ENCODE measurements around the gene GLP1R. TPM values are rescaled to one million over a fixed set of nuclear protein-coding genes. Genes with fewer than 3 reads are reported as not detected.

Gene GLP1R
- total and polyA plus RNA-seq, 2 experiments from 2014 or later, result 0.12 to 0.43 TPM

GRCh38 chr6:39084506-39084905 is 35.9 kb downstream of the GLP1R start:
- peaks cover 6% of the 10 kb centered on the region for H3K4me1 ChIP-seq (ENCODE audit: low read depth)
- no peak overlapping the region for H3K27ac ChIP-seq
- no peak overlapping the region for H3K4me3 ChIP-seq
- no peak for DNase-seq (ENCODE audit: low read depth in 1 of 2, low spot score in 1 of 2)
- no peak for TF ChIP-seq CTCF (IDR thresholded peaks at IDR 0.05; ENCODE audit: low read depth, low read length)
- no peaks in the 10 kb centered on the region for H3K27me3 ChIP-seq
- H3K9me3 ChIP-seq (ENCODE audit: low read depth), result no peaks in the 10 kb centered on the region
- no peaks in the 10 kb centered on the region for H3K36me3 ChIP-seq

DNA sequence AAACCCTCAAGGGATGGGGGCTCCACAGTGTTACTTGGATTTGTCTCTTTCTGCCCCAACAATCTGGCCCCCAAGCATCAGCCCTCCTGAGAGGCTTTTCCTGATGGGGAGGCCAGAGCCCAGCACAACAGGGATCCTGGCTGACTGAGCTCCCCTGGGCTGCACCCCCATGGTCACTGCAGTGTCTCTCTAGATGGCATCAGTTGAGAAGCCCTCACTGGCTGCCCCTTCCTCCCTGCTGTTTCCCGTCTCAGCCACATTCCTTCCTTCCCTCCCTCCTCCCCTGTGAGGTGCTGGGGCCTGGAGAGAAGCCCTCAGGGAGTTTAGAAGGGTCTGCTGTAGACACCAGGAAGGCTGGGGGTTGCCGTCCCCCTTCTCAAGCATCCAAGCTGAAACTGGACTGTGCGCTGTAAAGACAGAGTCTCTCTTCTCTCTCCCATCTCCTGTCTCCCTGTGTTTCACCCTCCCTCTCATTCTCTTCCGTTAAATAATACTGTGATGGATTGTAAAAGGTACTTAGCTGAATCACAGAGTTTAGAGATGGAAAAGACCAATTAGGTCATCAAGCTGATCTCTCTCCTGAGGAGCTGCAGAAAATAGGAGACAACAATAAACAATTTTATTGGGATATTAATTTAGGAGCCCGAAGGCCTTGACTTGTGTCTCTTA is 36.7 kb downstream of the GLP1R start:
- no peaks in the 10 kb centered on the region for H3K27me3 ChIP-seq
- TF ChIP-seq CTCF (IDR thresholded peaks at IDR 0.05; ENCODE audit: low read depth, low read length), result no peak
- H3K4me1 ChIP-seq (ENCODE audit: low read depth), result peaks cover 6% of the 10 kb centered on the region
- H3K9me3 ChIP-seq (ENCODE audit: low read depth), result no peaks in the 10 kb centered on the region
- no peak overlapping the region for H3K4me3 ChIP-seq
- H3K27ac ChIP-seq, result no peak overlapping the region
- DNase-seq (ENCODE audit: low read depth in 1 of 2, low spot score in 1 of 2), result no peak
- H3K36me3 ChIP-seq, result no peaks in the 10 kb centered on the region

DNA sequence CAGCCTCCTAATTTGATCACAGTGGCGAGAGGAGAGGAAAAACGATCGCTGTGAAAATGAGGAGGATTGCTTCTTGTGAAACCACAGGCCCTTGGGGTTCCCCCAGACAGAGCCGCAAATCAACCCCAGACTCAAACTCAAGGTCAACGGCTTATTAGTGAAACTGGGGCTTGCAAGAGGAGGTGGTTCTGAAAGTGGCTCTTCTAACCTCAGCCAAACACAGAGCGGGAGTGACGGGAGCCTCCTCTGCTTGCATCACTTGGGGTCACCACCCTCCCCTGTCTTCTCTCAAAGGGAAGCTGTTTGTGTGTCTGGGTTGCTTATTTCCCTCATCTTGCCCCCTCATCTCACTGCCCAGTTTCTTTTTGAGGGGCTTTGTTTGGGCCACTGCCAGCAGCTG is 37.7 kb downstream of the GLP1R start:
- Histone ChIP-seq H3K27me3 (no peaks in the 10 kb centered on the region), H3K36me3 (no peaks in the 10 kb centered on the region), H3K9me3 (ENCODE audit: low read depth) (no peaks in the 10 kb centered on the region), H3K4me1 (ENCODE audit: low read depth) (peaks cover 6% of the 10 kb centered on the region), H3K27ac (no peak overlapping the region), H3K4me3 (no peak overlapping the region)
- no peak for TF ChIP-seq CTCF (IDR thresholded peaks at IDR 0.05; ENCODE audit: low read depth, low read length)
- DNase-seq (ENCODE audit: low read depth in 1 of 2, low spot score in 1 of 2), result no peak

DNA sequence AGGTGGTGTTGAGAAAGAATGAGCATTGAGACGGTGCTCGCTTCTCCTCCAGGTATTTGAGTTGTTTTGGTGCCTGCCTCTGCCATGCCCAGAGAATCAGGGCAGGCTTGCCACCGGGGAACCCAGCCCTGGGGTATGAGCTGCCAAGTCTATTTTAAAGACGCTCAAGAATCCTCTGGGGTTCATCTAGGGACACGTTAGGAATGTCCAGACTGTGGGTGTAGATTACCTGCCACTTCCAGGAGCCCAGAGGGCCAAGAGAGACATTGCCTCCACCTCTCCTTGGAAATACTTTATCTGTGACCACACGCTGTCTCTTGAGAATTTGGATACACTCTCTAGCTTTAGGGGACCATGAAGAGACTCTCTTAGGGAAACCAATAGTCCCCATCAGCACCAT is 38.1 kb downstream of the GLP1R start:
- no peak for DNase-seq (ENCODE audit: low read depth in 1 of 2, low spot score in 1 of 2)
- no peak for TF ChIP-seq CTCF (IDR thresholded peaks at IDR 0.05; ENCODE audit: low read depth, low read length)
- H3K27ac ChIP-seq, result no peak overlapping the region
- no peaks in the 10 kb centered on the region for H3K9me3 ChIP-seq (ENCODE audit: low read depth)
- no peaks in the 10 kb centered on the region for H3K36me3 ChIP-seq
- peaks cover 6% of the 10 kb centered on the region for H3K4me1 ChIP-seq (ENCODE audit: low read depth)
- H3K27me3 ChIP-seq, result no peaks in the 10 kb centered on the region
- no peak overlapping the region for H3K4me3 ChIP-seq

DNA sequence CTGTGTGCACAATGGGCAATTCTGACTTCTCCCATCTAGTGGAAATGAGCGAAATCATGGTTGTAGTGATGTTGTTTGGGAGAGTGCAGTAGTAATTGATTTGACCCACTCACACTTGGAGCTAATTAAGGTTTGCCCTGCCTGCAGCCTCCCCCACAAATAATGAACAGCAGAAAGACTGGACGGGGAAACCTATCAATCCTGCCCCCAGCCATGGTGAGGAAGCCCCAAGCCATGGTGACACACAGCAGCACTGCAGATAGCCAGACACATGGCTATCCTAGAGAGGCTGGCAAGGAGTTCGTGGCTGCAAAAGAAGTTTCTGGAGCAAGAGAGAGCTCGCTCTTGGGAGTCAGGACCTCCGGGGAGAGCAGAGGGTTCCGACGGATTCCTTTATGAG is 38.6 kb downstream of the GLP1R start:
- H3K4me1 ChIP-seq (ENCODE audit: low read depth), result peaks cover 6% of the 10 kb centered on the region
- TF ChIP-seq CTCF (IDR thresholded peaks at IDR 0.05; ENCODE audit: low read depth, low read length), result no peak
- no peaks in the 10 kb centered on the region for H3K9me3 ChIP-seq (ENCODE audit: low read depth)
- no peak overlapping the region for H3K4me3 ChIP-seq
- DNase-seq (ENCODE audit: low read depth in 1 of 2, low spot score in 1 of 2), result no peak
- no peaks in the 10 kb centered on the region for H3K36me3 ChIP-seq
- no peak overlapping the region for H3K27ac ChIP-seq
- no peaks in the 10 kb centered on the region for H3K27me3 ChIP-seq
